ENCODE results near the gene RERE.

DNA sequence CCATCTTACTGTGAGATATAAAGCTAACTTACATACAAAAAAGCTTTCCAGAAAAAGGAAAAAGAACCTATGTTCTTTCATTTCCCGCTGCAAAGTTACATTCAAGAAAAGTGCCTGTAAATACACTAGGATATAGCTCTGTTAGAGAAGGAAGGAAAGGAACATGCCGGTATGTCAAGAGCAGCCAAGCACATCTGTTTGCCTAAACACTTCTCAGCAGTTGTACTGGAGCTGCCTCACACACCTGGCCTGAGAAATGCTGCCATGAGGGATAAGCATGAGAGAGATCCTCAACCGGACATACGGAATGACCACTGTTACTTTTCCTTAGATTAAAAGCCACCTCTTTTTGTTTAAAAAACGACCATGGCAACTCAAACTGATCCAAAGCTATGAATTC is 189.7 kb downstream of the RERE start:
- no peak for TF ChIP-seq CTCF (IDR thresholded peaks at IDR 0.05)
- TF ChIP-seq POLR2AphosphoS5 (IDR thresholded peaks at IDR 0.05) = no peak
- TF ChIP-seq POLR2A (IDR thresholded peaks at IDR 0.05) = no peak
